Dermis lymphatic vessel endothelial cell (primary cell): ENCODE data around the gene SLK. TPM values are rescaled to one million over a fixed set of nuclear protein-coding genes. Genes with fewer than 3 reads are reported as not detected.

Source experiments
- total RNA-seq: library from RNA; depleted of rRNA; stranded (reverse); fragments of >200 nt; gene quantifications from 2 replicates; pipeline ENCODE4 v1.2.1, GENCODE V29; 2014

The SLK gene
- total RNA-seq, result 68.8 and 85.4 TPM in 2 replicates

GRCh38 chr10:103966671-103967447, at the start of gene SLK:
SLK (plus strand) TSS chr10:103967140; CDS start chr10:103967746, 606 bp downstream.

GRCh38 chr10:103918053-103918846, 48.7 kb upstream of the SLK start, which contains the start of gene STN1:
STN1 (minus strand) TSS chr10:103918184; CDS start chr10:103917594, 590 bp downstream.

Other genes starting within 250 kb of the SLK start
- gene SH3PXD2A, start 111.6 kb upstream of the SLK start, total RNA-seq, result 2.2 and 5.9 TPM in 2 replicates
- 27.0 and 31.1 TPM in 2 replicates for gene STN1, start 49.0 kb upstream of the SLK start, total RNA-seq
- under 0.01 TPM in 2 replicates for gene COL17A1, start 118.7 kb downstream of the SLK start, total RNA-seq
- gene SFR1, start 155.0 kb downstream of the SLK start, total RNA-seq, result 4.1 and 5.3 TPM in 2 replicates